Stimulated activated CD8-positive, alpha-beta memory T cell treated with anti-CD3 and anti-CD28 coated beads, Interleukin-7, amount 100 ng/mL, for 1 hour (primary cell): ENCODE results near the gene KCNK2.

Experiments
- DNase-seq, 2 donors: peaks; one replicate each; pipeline ENCODE4 v3.0.0-alpha.2; 2020; ENCODE audit warnings: low read depth in 2 of 2

The KCNK2 gene

DNA sequence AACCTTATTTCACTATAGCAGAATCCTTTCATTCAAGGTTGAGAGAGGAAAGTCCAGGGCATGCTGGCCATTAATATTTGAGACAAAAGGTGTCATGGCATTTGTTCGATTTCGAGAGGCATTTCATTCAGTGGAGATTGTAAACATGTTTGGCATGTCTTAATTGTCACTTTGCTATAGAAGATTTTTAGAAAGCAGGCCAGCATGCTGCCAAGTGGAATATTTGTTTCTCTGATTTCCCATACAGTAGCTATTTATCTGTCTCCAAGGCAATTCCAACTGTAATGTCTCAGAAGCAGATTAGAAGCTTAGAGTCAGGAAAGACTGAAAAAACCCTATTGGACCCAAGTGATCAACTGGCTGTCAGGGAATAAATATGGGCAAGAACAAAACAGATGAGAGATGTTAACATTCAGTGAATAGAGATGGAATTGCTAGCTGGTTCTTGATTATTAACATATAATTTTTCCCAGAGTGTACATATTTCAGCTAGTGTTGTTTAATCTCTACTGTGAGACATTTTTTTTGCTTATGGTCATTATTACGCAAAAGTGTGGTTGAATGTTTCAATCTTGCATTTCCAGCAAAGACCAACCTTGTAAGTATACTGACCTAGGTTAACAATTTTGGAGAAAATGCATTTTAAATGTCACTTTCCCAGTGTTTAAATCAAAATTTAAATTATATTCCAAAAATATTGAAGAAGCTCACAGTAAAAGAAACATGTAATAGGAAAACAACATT lies 174.6 kb downstream of the KCNK2 start:
- no peak for DNase-seq

DNA sequence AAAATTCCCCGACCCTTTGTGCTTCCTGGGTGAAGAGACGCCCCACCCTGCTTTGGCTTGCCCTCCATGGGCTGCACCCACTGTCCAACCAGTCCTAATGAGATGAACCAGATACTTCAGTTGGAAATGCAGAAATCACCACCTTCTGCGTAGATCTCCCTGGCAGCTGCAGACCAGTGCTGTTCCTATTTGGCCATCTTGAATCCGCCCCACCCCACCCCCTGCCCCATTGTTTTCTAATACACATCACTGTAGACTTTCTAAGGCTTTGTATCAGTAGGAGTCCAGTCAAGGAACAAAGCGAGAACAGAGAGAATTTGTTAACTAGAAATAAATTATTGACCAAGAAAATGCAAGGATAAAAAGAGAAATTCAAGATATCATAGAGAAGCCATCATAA lies 178.2 kb downstream of the KCNK2 start:
- no peak for DNase-seq

DNA sequence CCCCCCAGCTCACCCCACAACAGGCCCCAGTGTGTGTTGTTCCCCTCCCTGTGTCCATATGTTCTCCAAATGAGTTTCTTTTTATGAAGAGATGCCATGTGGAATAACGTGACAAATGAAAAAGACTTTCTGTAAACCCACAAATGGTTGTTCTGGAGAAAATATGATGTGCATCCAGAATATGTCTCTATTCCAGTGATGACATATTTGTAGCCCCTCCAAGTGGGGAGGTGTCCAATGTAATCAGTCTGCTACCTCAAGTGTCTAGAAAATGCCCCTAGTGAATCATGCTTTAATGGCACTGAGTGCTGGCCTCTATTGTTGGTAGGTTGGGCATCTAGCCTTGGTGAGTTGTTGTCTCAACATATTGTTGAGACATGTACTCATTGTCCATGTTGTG lies 179.6 kb downstream of the KCNK2 start:
- DNase-seq, result no peak

DNA sequence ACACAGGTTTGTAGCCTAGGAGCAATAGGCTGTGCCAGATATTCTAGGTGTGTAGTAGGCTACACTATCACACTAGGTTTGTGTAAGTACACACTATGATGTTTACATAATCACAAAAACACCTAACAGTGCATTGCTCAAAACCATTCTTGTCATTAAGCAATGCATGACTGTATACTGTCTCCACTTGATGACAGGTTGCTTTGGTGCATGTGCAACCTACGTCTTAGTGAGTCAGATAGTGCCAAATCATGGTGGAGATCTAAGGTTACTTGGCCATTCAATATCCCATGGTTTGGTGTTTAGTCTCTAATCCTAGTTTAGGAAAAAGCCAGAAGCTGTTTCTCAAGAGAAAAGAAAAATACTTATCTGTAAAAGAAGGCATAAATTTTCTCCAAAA lies 181.1 kb downstream of the KCNK2 start:
- DNase-seq, result no peak

DNA sequence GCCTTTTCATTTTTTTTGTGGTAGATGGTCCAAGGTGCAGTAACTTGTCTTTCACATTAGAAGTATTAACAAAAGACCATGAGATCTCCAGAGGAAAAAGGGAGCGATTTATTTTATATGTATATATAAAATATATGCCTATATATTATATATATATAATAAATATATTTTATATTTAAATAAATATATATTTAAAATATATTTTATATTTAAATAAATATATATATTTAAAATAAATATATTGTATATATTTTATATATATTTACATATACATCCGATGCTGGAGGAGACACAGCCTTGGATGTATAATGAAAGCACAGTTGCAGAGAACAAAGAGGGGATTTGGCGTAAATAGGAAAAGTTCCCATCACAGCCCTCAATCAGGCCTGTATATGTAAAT lies 182.1 kb downstream of the KCNK2 start:
- DNase-seq, result no peak

DNA sequence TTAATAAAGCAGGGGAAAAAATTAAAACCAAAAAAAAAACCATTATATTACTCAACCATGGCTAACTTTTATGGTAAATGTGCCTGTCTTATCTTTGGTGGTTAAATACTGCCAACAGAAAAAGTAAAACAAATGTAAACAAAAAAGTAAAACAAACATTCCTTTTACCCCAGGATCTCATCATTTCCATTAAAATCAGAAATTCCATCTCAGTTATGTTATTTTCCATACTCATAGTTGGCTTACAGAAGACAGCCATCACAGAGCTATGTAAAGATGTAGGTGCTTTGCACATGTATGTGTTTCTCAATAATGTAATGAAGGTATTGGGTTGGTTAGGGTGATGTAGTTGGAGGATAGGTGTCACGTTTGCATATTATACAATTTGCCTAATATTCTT lies 185.0 kb downstream of the KCNK2 start:
- no peak for DNase-seq

DNA sequence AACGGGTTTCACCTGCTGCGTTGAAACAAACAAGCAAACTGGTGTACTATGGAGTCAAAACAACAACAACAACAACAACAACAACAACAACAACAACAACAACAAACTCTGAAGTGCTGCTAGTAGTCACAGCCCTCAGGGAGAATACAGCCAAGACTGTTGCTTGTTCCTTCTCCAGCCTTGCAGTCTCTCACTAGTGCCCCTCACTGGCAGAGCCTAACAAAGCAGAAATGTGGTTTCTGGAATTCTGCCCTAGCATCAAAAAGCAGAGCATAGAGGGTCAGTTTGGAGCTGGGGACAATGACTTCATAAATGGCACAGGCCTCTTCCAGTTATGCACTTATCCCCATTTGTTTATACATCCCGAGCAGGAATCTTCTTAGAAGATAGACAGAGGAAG lies 187.4 kb downstream of the KCNK2 start:
- no peak for DNase-seq

DNA sequence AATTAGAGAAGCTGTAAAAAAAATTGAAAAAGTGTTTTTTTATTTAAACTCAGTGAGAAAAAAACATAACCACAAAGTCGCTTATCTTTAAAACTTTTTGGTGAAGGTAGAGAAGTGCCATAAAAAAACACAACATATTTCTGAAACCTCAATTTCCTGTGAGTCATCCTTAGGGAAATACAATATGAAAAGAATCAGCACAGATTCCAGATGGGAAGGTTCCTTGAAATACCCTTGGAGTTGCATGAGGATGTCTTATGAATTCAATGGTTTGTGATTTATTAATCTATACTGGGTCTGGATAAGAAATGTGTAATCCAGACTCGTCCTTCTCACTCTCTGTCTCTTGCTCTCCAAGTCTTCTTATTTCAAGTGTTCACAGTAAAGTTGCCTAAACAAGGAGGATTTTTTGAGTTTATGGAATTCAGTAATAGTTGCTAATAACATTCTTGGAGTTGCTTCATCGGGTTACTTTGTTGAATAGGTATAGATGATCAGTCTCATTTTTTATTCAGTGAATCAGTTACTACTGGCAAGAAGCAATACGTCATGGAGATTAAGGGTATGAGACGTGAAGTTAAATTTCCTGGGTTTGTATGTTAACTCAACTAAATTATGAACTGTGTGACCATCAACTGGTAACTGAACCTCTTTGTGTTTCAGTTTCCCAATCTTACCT lies 191.4 kb downstream of the KCNK2 start:
- DNase-seq, result no peak

DNA sequence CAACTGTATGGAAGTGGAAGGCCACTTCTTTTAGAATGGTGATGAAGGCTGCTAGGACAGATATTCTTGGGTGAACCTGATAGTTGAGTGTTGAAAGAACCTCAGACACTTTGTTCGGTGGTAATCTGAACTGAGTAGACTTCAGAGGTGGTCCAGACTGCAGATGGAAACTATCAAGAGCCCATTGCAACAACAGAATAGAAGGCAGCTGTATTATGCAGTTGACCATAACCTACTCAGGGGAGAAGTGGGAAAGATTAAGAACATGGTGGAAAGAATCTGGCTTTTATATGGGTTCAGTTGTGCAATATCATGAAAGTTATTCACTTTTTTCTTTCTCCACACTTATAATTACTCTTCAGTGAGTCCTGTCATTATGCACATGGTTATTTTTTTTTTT lies 194.0 kb downstream of the KCNK2 start:
- DNase-seq, result no peak

DNA sequence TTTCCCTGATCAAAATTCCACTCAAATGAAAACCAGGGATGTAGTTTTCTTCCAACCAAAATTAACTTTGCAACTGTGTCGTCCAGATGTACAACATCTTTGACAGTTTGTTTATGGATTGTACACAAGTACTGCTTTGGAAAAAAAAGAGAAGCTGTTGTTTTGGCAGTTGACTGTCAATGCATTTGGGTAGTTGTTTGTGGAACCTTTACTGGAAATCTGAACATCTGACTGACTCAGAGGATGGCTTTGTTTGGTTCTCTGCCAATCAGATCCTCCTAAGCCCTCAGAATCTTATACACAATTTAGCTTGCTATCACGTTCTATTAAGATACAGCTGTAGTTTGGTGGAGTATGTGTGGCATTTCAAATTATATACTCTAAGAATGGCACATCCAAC lies 195.0 kb downstream of the KCNK2 start:
- no peak for DNase-seq

DNA sequence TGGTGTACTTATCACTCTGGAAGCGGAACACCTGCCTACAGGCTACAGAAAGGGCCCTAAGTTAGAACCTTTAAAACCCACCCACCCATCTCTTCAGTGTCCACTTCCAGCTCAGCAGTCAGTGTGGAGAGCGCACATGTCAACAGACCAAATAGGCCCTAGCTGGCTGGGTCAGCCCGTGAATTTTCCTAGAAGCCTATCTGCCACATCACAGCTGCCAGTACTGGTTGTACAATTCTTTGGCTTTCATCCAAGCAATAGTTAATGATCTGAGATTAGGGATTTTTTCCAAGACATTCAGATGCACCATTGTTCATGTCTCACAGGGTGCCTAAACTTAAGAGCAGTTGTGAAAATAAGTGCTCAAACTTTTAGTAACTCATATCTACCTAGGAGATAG lies 197.1 kb downstream of the KCNK2 start:
- no peak for DNase-seq

DNA sequence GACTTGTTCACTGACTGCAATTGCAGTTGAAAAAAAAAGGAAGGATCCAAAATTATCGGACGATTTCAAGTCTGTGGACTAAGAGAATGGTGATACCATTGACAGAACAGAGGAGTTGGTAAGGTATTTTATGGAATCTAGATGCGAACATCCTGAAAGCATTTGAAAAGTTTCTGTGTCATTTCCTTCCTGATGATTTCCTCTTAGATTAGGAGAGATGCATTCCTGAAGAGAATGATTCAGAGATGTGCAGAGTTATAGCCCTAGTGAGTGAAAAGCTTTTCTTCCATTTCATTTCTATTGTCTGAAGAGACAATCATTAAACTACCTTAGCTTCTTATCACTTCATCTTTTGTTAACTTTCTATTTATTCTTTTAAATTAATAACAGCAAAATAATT lies 200.0 kb downstream of the KCNK2 start:
- DNase-seq, result no peak

DNA sequence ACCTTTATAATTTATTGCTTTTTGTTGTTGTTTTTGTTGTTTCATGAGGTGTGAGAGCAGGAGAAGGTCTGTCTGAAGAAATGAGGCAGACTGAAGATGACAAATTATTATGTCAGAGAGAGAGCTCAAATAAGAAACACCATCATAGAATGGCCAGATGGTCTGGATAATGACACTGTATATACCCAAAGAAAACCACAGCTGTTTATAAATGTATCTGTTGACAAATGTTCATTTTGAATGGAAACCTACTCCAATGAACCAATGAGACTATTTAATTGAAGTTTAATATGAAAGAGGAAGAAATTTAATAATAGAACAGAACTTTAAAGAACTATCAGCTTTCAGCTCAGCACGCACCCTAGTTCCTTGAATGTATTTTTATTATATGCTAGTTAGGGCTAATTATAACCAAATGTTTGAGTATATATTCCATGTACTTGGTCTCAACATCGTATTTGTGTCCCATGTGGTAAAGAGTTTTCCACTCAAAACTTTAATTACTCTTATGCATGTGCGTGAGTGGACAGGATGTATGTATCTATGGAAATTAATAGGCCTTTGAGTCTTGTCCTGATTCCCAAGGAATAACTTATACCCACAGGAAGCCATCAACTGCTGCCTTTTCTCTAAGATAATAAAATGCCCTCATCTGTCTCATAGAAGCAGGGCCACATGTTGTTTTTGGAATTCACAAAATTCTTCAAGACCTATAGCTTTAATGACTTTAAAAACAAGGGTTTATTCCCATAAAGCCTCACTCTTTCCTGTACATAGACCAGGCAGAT lies 202.7 kb downstream of the KCNK2 start:
- DNase-seq, result no peak
